B cell (primary cell): ENCODE results near the gene SRXN1. TPM values are rescaled to one million over a fixed set of nuclear protein-coding genes. Genes with fewer than 3 reads are reported as not detected.

Experiments used
- ATAC-seq: fragments of 200-7000 bp; cut with Tn5 transposase; one replicate; pipeline ENCODE4 v1.10.0; 2021; ENCODE audit warnings: low read depth, mild to moderate bottlenecking, moderate number of reproducible peaks, moderate library complexity
- CTCF ChIA-PET: fragments of 350-600 bp; sonication (Branson Sonifier 250); formaldehyde crosslinking; loops from one replicate; lab custom pipeline; 2021; ENCODE audit warnings: antibody characterized with exemption, inconsistent platforms; lab: Charles Lee
- POLR2A ChIA-PET: fragments of 350-600 bp; sonication (Branson Sonifier 250); formaldehyde crosslinking; loops from one replicate; lab custom pipeline; 2021; ENCODE audit warnings: antibody characterized with exemption; lab: Charles Lee
- DNase-seq: peaks from one replicate; pipeline ENCODE4 v3.0.0; 2013
- H2AFZ ChIP-seq: 2 replicates; pipeline ENCODE4 v1.6.1; 2012; ENCODE audit warnings: mild to moderate bottlenecking, low read depth, low read length; ENCODE audit not compliant: insufficient read depth, poor library complexity, severe bottlenecking
- H3K27ac ChIP-seq, 2 donors: 1 replicate in 1 of 2; 2 replicates in 1 of 2; pipeline ENCODE4 v1.5.1; 2012 to 2013; ENCODE audit warnings: low read length in 2 of 2, mild to moderate bottlenecking in 2 of 2, moderate library complexity in 1 of 2
- H3K27me3 ChIP-seq, 4 experiments: fragments of 200-600 bp in 1 of 4; sonication (generic) in 1 of 4; replicated peaks in 1 of 4; 1 replicate in 2 of 4; 2 replicates in 2 of 4; pipeline versions ENCODE4 v1.6.1 to v1.7.0; 2013 to 2016; ENCODE audit warnings: low read length in 3 of 4, mild to moderate bottlenecking in 2 of 4, mixed read lengths in 1 of 4, moderate library complexity in 1 of 4; ENCODE audit not compliant: insufficient read depth in 4 of 4, control insufficient read depth in 3 of 4; ENCODE audit errors: control extremely low read depth in 1 of 4
- H3K36me3 ChIP-seq, 2 experiments: replicated peaks in 1 of 2; 1 replicate in 1 of 2; 2 replicates in 1 of 2; pipeline versions ENCODE4 v1.6.1 to v1.7.1; 2013; ENCODE audit warnings: low read length in 1 of 2; ENCODE audit not compliant: insufficient read depth in 2 of 2, control insufficient read depth in 1 of 2; ENCODE audit errors: control extremely low read depth in 1 of 2, extremely low read depth in 1 of 2
- H3K4me1 ChIP-seq, 2 donors: fragments of 200-600 bp in 1 of 2; sonication (generic) in 1 of 2; 1 replicate in 1 of 2; 2 replicates in 1 of 2; pipeline versions ENCODE4 v1.5.1 to v1.6.1; 2013 to 2017; ENCODE audit warnings: low read length in 2 of 2; ENCODE audit not compliant: control insufficient read depth in 2 of 2, insufficient read depth in 2 of 2
- H3K4me2 ChIP-seq: replicated peaks from 2 replicates; pipeline ENCODE3; 2012; ENCODE audit warnings: mild to moderate bottlenecking, low read depth, low read length; ENCODE audit not compliant: poor library complexity, severe bottlenecking
- H3K4me3 ChIP-seq, 5 experiments: fragments of 200-600 bp in 1 of 5; sonication (generic) in 1 of 5; 1 replicate in 3 of 5; 2 replicates in 2 of 5; pipeline versions ENCODE4 v1.5.1 to v1.7.0; 2011 to 2016; ENCODE audit warnings: low read length in 4 of 5, mild to moderate bottlenecking in 4 of 5, low read depth in 2 of 5, control low read depth in 1 of 5, moderate library complexity in 1 of 5; ENCODE audit not compliant: insufficient read depth in 1 of 5; ENCODE audit errors: control extremely low read depth in 1 of 5, extremely low read depth in 1 of 5
- H3K79me2 ChIP-seq: fragments of 200-600 bp; sonication (generic); one replicate; pipeline ENCODE4 v1.6.0; 2016; ENCODE audit warnings: low read length; ENCODE audit not compliant: control insufficient read depth, insufficient read depth
- H3K9ac ChIP-seq: fragments of 200-600 bp; sonication (generic); 2 replicates; pipeline ENCODE4 v1.6.1; 2017; ENCODE audit warnings: mild to moderate bottlenecking, low read length, moderate library complexity
- H3K9me3 ChIP-seq, 3 donors: one replicate each; pipeline versions ENCODE4 v1.6.1 to v1.7.1; 2013; ENCODE audit warnings: low read length in 2 of 3; ENCODE audit not compliant: control insufficient read depth in 2 of 3, insufficient read depth in 1 of 3; ENCODE audit errors: control extremely low read depth in 1 of 3
- H4K20me1 ChIP-seq: 2 replicates; pipeline ENCODE4 v1.6.0; 2012; ENCODE audit warnings: mild to moderate bottlenecking, low read length; ENCODE audit not compliant: insufficient read depth, control insufficient read depth, poor library complexity, severe bottlenecking
- H3K27ac Mint-ChIP-seq: one replicate; pipeline ENCODE4 v1.8.0; 2021; ENCODE audit warnings: mixed read lengths
- H3K27me3 Mint-ChIP-seq: one replicate; pipeline ENCODE4 v1.8.0; 2021; ENCODE audit warnings: mixed read lengths
- H3K4me1 Mint-ChIP-seq: one replicate; pipeline ENCODE4 v1.8.0; 2021; ENCODE audit warnings: mixed read lengths
- H3K4me3 Mint-ChIP-seq: one replicate; pipeline ENCODE4 v1.8.0; 2021; ENCODE audit warnings: mixed read lengths
- H3K9me3 Mint-ChIP-seq: one replicate; pipeline ENCODE4 v1.8.0; 2022; ENCODE audit warnings: mixed read lengths; ENCODE audit not compliant: insufficient read depth
- EZH2 ChIP-seq: IDR thresholded peaks from 2 replicates; pipeline ENCODE4 v1.6.1; 2012; ENCODE audit warnings: borderline replicate concordance, low read depth, mild to moderate bottlenecking, moderate library complexity, low read length; ENCODE audit not compliant: insufficient read depth, poor library complexity, severe bottlenecking
- WGBS: methylation state at CpG from one replicate; pipeline ENCODE4 v1.1.5; 2013; ENCODE audit warnings: missing lambda C conversion rate; ENCODE audit not compliant: insufficient coverage; 5-methylcytosine and 5-hydroxymethylcytosine counted together
- intact Hi-C: fragments of 100-400 bp; cut with micrococcal nuclease; formaldehyde crosslinking; loops from one replicate; pipeline ENCODE4 v1.10.0; 2022
- polyA plus RNA-seq: library from polyadenylated mRNA; depleted of rRNA; stranded (reverse); fragments of >200 nt; gene quantifications from 2 replicates; pipeline ENCODE4 v1.2.3, GENCODE V29; 2012
- total RNA-seq, 2 donors: library from RNA; stranded (reverse); fragments of 120-200 nt in 1 of 2; gene quantifications; 1 replicate in 1 of 2; 2 replicates in 1 of 2; pipeline versions ENCODE4 v1.2.3 to v1.2.4, GENCODE V29; 2013 to 2022
- TF ChIP-seq, protein P1 (sequence below): fragments of 200-600 bp; IDR thresholded peaks from one replicate; pipeline ENCODE4 v1.8.0; 2022; ENCODE audit warnings: antibody characterized with exemption, mild to moderate bottlenecking

SRXN1 gene
- total and polyA plus RNA-seq, 2 donors (not counting 1 experiment from before 2014, with no cell fraction given), result 1.3 to 4.5 TPM

DNA sequence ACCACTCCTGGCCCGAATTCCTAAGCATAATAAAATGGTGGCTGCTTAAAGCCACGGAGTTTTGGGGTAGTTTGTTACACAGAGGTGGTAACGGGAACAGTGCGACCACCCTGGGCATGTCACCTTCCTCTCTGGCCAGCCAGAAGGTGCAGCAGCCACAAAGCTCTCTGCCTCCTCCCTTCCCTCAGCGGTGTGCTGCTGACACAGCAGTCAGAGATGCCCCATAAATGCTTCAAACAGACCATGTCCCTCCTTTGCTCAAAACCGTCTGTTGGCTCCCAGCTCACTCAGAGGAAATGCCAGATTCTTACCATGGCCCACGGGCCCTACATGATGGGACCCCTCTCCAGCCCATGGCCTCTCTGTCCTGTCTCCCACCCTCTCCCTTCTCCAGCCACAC, 30.8 kb downstream of the SRXN1 start:
- H3K79me2 ChIP-seq, result no peaks in the 10 kb centered on the region
- H3K4me2 ChIP-seq, result no peak overlapping the region
- peaks cover 46% of the 10 kb centered on the region for H3K27me3 Mint-ChIP-seq
- no peaks in the 10 kb centered on the region for H4K20me1 ChIP-seq
- WGBS, result 74% methylated on average over 6 of the region's 7 CpGs
- ChIA-PET POLR2A (no interaction called here), CTCF (no interaction called here)
- H3K9me3 ChIP-seq, result peaks cover 0 to 9% (median 5%) of the 10 kb centered on the region in 3 donors
- no peaks in the 10 kb centered on the region for H3K36me3 ChIP-seq
- H3K4me3 ChIP-seq, result no peak overlapping the region
- H3K4me1 ChIP-seq, result no peaks in the 10 kb centered on the region
- H3K9ac ChIP-seq, result no peak overlapping the region
- peaks cover 4% of the 10 kb centered on the region for H3K9me3 Mint-ChIP-seq
- no peak overlapping the region for H3K27ac ChIP-seq
- peaks cover 0 to 14% (median 3%) of the 10 kb centered on the region in 4 experiments for H3K27me3 ChIP-seq
- no peak for ATAC-seq
- no peak for DNase-seq
- intact Hi-C loops, result no loop called here
- no peak overlapping the region for H3K4me3 Mint-ChIP-seq
- H2AFZ ChIP-seq, result no peak overlapping the region
- no peak overlapping the region for H3K27ac Mint-ChIP-seq
- no peaks in the 10 kb centered on the region for H3K4me1 Mint-ChIP-seq
- no peak for TF ChIP-seq EZH2
- TF ChIP-seq, protein P1, sequence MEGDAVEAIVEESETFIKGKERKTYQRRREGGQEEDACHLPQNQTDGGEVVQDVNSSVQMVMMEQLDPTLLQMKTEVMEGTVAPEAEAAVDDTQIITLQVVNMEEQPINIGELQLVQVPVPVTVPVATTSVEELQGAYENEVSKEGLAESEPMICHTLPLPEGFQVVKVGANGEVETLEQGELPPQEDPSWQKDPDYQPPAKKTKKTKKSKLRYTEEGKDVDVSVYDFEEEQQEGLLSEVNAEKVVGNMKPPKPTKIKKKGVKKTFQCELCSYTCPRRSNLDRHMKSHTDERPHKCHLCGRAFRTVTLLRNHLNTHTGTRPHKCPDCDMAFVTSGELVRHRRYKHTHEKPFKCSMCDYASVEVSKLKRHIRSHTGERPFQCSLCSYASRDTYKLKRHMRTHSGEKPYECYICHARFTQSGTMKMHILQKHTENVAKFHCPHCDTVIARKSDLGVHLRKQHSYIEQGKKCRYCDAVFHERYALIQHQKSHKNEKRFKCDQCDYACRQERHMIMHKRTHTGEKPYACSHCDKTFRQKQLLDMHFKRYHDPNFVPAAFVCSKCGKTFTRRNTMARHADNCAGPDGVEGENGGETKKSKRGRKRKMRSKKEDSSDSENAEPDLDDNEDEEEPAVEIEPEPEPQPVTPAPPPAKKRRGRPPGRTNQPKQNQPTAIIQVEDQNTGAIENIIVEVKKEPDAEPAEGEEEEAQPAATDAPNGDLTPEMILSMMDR, result no peak

DNA sequence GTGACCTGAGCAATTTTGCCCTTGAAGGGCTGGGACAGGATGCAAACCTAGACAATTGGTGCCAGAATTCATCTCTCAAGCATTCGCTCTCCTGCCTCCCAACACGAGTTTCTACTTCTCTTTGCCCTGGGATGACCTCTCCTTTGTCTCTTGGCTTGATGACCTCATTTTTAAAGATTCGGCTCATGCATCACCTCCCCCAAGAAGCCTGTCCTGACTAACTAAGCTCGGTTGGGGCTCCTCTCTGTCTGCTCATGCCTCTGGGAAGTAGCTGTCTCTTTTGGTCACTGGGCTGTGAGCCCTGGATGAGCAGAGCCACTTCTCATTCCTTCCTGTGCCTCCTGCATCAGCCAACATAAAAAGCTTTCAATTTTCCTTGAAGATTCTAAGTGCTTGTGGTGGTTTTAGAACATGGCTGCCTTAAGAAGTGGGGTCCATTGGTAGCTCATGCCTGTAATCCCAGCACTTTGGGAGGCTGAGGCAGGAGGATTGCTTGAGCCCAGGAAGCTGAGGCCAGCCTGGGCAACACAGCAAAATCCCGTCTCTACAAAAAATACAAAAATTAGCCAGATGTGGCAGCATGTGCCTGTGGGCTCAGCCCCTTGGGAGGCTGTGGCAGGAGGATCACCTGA, 31.8 kb downstream of the SRXN1 start:
- Mint-ChIP-seq H3K27me3 (peaks cover 51% of the 10 kb centered on the region), H3K27ac (no peak overlapping the region), H3K4me3 (no peak overlapping the region), H3K9me3 (peaks cover 4% of the 10 kb centered on the region), H3K4me1 (no peaks in the 10 kb centered on the region)
- ATAC-seq, result no peak
- Histone ChIP-seq H3K79me2 (no peaks in the 10 kb centered on the region), H3K9ac (no peak overlapping the region), H3K27me3 (peaks cover 0 to 14% (median 3%) of the 10 kb centered on the region in 4 experiments), H4K20me1 (no peaks in the 10 kb centered on the region), H3K27ac (no peak overlapping the region), H3K9me3 (peaks cover 0 to 9% (median 5%) of the 10 kb centered on the region in 3 donors), H3K4me3 (no peak overlapping the region), H3K4me2 (no peak overlapping the region), H3K4me1 (no peaks in the 10 kb centered on the region), H2AFZ (no peak overlapping the region), H3K36me3 (no peaks in the 10 kb centered on the region)
- 79% methylated on average over 4 of the region's 5 CpGs for WGBS
- DNase-seq, result no peak
- intact Hi-C loops, result no loop called here
- CTCF ChIA-PET, result no interaction called here
- POLR2A ChIA-PET, result no interaction called here
- TF ChIP-seq, protein P1, result no peak
- TF ChIP-seq EZH2, result no peak
